HepG2 (cell line): ENCODE results near the gene CCDC3.

Experiments used
- HOXD1 ChIP-seq: sonication (generic); formaldehyde crosslinking; IDR thresholded peaks from 2 replicates; pipeline ENCODE4 v1.5.0; 2020; ENCODE audit warnings: missing genetic modification reagents
- KAT7 ChIP-seq: IDR thresholded peaks from 2 replicates; pipeline ENCODE4 v1.6.1; 2018; ENCODE audit warnings: borderline replicate concordance, missing compliant biosample characterization
- PLRG1 ChIP-seq: fragments of 450-650 bp; conservative IDR thresholded peaks from 2 replicates; pipeline ENCODE4 v1.6.1; 2016
- SNAI1 ChIP-seq: sonication (generic); formaldehyde crosslinking; IDR thresholded peaks from 2 replicates; pipeline ENCODE4 v1.5.0; 2020; ENCODE audit warnings: mild to moderate bottlenecking, missing genetic modification reagents, borderline replicate concordance
- ZBTB3 ChIP-seq: sonication (generic); formaldehyde crosslinking; IDR thresholded peaks from 2 replicates; pipeline ENCODE4 v1.4.0; 2020; ENCODE audit warnings: low read depth, mild to moderate bottlenecking, moderate library complexity, missing genetic modification reagents, borderline replicate concordance
- ZNF768 ChIP-seq: sonication (generic); formaldehyde crosslinking; IDR thresholded peaks from 2 replicates; pipeline ENCODE4 v1.4.0; 2020; ENCODE audit warnings: missing genetic modification reagents
- TF ChIP-seq, protein P1 (sequence below): sonication (generic); formaldehyde crosslinking; IDR thresholded peaks from 2 replicates; pipeline ENCODE4 v1.5.0; 2020; ENCODE audit warnings: mild to moderate bottlenecking, missing genetic modification reagents, moderate library complexity
- TF ChIP-seq, protein P2 (sequence below): sonication (generic); formaldehyde crosslinking; IDR thresholded peaks from 2 replicates; pipeline ENCODE4 v1.5.0; 2020; ENCODE audit warnings: missing genetic modification reagents
- TF ChIP-seq, protein P3 (sequence below), 2 experiments: fragments of 450-650 bp in 1 of 2; sonication (generic) in 1 of 2; formaldehyde crosslinking in 1 of 2; IDR thresholded peaks; 2 replicates each; pipeline versions ENCODE4 v1.6.1 to v1.8.0; 2016 to 2022; ENCODE audit warnings: antibody characterized with exemption in 1 of 2, mild to moderate bottlenecking in 1 of 2, missing genetic modification reagents in 1 of 2
- TF ChIP-seq, protein P4 (sequence below): IDR thresholded peaks from 2 replicates; pipeline ENCODE4 v1.6.1; 2016; ENCODE audit warnings: low read depth, missing genetic modification reagents, missing compliant biosample characterization
- TF ChIP-seq, protein P5 (sequence below): sonication (generic); formaldehyde crosslinking; IDR thresholded peaks from 2 replicates; pipeline ENCODE4 v1.5.1; 2020; ENCODE audit warnings: mild to moderate bottlenecking, missing genetic modification reagents, moderate library complexity

DNA sequence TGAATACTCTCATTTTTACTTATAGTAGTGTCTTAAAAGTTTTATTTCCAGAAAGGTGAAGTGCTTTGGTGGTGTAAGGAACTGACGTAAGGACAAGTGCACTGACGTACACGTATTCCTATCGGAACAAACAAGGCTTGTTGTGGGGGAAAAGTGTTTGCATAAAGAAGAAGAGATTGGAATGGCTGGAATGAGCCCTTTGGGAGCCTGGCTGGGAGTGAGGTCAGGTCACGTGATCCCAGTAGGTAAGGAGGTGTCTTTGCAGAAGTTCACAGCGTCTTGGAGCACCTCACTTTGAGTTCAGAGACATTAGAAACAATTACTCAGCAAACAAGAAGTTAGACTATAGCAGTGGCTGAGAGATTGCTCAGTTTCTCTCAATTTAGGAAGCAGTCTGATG is 104.2 kb downstream of the CCDC3 start:
- no peak for TF ChIP-seq PLRG1
- TF ChIP-seq, protein P1, sequence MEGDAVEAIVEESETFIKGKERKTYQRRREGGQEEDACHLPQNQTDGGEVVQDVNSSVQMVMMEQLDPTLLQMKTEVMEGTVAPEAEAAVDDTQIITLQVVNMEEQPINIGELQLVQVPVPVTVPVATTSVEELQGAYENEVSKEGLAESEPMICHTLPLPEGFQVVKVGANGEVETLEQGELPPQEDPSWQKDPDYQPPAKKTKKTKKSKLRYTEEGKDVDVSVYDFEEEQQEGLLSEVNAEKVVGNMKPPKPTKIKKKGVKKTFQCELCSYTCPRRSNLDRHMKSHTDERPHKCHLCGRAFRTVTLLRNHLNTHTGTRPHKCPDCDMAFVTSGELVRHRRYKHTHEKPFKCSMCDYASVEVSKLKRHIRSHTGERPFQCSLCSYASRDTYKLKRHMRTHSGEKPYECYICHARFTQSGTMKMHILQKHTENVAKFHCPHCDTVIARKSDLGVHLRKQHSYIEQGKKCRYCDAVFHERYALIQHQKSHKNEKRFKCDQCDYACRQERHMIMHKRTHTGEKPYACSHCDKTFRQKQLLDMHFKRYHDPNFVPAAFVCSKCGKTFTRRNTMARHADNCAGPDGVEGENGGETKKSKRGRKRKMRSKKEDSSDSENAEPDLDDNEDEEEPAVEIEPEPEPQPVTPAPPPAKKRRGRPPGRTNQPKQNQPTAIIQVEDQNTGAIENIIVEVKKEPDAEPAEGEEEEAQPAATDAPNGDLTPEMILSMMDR, result no peak
- no peak for TF ChIP-seq HOXD1 (CRISPR knock-in tag)
- TF ChIP-seq, protein P2, sequence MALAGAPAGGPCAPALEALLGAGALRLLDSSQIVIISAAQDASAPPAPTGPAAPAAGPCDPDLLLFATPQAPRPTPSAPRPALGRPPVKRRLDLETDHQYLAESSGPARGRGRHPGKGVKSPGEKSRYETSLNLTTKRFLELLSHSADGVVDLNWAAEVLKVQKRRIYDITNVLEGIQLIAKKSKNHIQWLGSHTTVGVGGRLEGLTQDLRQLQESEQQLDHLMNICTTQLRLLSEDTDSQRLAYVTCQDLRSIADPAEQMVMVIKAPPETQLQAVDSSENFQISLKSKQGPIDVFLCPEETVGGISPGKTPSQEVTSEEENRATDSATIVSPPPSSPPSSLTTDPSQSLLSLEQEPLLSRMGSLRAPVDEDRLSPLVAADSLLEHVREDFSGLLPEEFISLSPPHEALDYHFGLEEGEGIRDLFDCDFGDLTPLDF (CRISPR knock-in tag), result no peak
- no peak for TF ChIP-seq ZBTB3 (CRISPR knock-in tag)
- TF ChIP-seq, protein P3, sequence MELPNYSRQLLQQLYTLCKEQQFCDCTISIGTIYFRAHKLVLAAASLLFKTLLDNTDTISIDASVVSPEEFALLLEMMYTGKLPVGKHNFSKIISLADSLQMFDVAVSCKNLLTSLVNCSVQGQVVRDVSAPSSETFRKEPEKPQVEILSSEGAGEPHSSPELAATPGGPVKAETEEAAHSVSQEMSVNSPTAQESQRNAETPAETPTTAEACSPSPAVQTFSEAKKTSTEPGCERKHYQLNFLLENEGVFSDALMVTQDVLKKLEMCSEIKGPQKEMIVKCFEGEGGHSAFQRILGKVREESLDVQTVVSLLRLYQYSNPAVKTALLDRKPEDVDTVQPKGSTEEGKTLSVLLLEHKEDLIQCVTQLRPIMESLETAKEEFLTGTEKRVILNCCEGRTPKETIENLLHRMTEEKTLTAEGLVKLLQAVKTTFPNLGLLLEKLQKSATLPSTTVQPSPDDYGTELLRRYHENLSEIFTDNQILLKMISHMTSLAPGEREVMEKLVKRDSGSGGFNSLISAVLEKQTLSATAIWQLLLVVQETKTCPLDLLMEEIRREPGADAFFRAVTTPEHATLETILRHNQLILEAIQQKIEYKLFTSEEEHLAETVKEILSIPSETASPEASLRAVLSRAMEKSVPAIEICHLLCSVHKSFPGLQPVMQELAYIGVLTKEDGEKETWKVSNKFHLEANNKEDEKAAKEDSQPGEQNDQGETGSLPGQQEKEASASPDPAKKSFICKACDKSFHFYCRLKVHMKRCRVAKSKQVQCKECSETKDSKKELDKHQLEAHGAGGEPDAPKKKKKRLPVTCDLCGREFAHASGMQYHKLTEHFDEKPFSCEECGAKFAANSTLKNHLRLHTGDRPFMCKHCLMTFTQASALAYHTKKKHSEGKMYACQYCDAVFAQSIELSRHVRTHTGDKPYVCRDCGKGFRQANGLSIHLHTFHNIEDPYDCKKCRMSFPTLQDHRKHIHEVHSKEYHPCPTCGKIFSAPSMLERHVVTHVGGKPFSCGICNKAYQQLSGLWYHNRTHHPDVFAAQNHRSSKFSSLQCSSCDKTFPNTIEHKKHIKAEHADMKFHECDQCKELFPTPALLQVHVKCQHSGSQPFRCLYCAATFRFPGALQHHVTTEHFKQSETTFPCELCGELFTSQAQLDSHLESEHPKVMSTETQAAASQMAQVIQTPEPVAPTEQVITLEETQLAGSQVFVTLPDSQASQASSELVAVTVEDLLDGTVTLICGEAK (IDR thresholded peaks at IDR 0.05), result no peak
- TF ChIP-seq, protein P3 (CRISPR knock-in tag; IDR thresholded peaks at IDR 0.05), result no peak
- TF ChIP-seq, protein P4, sequence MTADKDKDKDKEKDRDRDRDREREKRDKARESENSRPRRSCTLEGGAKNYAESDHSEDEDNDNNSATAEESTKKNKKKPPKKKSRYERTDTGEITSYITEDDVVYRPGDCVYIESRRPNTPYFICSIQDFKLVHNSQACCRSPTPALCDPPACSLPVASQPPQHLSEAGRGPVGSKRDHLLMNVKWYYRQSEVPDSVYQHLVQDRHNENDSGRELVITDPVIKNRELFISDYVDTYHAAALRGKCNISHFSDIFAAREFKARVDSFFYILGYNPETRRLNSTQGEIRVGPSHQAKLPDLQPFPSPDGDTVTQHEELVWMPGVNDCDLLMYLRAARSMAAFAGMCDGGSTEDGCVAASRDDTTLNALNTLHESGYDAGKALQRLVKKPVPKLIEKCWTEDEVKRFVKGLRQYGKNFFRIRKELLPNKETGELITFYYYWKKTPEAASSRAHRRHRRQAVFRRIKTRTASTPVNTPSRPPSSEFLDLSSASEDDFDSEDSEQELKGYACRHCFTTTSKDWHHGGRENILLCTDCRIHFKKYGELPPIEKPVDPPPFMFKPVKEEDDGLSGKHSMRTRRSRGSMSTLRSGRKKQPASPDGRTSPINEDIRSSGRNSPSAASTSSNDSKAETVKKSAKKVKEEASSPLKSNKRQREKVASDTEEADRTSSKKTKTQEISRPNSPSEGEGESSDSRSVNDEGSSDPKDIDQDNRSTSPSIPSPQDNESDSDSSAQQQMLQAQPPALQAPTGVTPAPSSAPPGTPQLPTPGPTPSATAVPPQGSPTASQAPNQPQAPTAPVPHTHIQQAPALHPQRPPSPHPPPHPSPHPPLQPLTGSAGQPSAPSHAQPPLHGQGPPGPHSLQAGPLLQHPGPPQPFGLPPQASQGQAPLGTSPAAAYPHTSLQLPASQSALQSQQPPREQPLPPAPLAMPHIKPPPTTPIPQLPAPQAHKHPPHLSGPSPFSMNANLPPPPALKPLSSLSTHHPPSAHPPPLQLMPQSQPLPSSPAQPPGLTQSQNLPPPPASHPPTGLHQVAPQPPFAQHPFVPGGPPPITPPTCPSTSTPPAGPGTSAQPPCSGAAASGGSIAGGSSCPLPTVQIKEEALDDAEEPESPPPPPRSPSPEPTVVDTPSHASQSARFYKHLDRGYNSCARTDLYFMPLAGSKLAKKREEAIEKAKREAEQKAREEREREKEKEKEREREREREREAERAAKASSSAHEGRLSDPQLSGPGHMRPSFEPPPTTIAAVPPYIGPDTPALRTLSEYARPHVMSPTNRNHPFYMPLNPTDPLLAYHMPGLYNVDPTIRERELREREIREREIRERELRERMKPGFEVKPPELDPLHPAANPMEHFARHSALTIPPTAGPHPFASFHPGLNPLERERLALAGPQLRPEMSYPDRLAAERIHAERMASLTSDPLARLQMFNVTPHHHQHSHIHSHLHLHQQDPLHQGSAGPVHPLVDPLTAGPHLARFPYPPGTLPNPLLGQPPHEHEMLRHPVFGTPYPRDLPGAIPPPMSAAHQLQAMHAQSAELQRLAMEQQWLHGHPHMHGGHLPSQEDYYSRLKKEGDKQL, result no peak
- no peak for TF ChIP-seq KAT7 (CRISPR knock-in tag)
- TF ChIP-seq, protein P5, sequence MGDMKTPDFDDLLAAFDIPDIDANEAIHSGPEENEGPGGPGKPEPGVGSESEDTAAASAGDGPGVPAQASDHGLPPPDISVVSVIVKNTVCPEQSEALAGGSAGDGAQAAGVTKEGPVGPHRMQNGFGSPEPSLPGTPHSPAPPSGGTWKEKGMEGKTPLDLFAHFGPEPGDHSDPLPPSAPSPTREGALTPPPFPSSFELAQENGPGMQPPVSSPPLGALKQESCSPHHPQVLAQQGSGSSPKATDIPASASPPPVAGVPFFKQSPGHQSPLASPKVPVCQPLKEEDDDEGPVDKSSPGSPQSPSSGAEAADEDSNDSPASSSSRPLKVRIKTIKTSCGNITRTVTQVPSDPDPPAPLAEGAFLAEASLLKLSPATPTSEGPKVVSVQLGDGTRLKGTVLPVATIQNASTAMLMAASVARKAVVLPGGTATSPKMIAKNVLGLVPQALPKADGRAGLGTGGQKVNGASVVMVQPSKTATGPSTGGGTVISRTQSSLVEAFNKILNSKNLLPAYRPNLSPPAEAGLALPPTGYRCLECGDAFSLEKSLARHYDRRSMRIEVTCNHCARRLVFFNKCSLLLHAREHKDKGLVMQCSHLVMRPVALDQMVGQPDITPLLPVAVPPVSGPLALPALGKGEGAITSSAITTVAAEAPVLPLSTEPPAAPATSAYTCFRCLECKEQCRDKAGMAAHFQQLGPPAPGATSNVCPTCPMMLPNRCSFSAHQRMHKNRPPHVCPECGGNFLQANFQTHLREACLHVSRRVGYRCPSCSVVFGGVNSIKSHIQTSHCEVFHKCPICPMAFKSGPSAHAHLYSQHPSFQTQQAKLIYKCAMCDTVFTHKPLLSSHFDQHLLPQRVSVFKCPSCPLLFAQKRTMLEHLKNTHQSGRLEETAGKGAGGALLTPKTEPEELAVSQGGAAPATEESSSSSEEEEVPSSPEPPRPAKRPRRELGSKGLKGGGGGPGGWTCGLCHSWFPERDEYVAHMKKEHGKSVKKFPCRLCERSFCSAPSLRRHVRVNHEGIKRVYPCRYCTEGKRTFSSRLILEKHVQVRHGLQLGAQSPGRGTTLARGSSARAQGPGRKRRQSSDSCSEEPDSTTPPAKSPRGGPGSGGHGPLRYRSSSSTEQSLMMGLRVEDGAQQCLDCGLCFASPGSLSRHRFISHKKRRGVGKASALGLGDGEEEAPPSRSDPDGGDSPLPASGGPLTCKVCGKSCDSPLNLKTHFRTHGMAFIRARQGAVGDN (CRISPR knock-in tag), result no peak
- TF ChIP-seq ZNF768 (CRISPR knock-in tag), result no peak
- no peak for TF ChIP-seq SNAI1
